HEK293 (cell line): ENCODE data around the gene FES.

Experiments used
- KLF7 ChIP-seq: fragments of 450-650 bp; formaldehyde crosslinking; IDR thresholded peaks from 2 replicates; pipeline ENCODE4 v1.5.1; 2016; ENCODE audit warnings: missing biosample characterization, missing genetic modification characterization, borderline replicate concordance
- KLF8 ChIP-seq: fragments of 450-650 bp; formaldehyde crosslinking; IDR thresholded peaks from 2 replicates; pipeline ENCODE4 v1.5.1; 2016; ENCODE audit warnings: missing biosample characterization, missing genetic modification characterization
- TCF7L2 ChIP-seq: IDR thresholded peaks from 2 replicates; pipeline ENCODE4 v1.6.1; 2011; ENCODE audit warnings: low read depth, mild to moderate bottlenecking, inconsistent platforms, low read length, moderate library complexity, borderline replicate concordance
- TSHZ1 ChIP-seq: fragments of 450-650 bp; formaldehyde crosslinking; IDR thresholded peaks from 2 replicates; pipeline ENCODE4 v1.5.1; 2016; ENCODE audit warnings: missing biosample characterization, missing genetic modification characterization, borderline replicate concordance
- YY1 ChIP-seq: fragments of 450-650 bp; formaldehyde crosslinking; IDR thresholded peaks from 2 replicates; pipeline ENCODE4 v1.5.1; 2018; ENCODE audit warnings: missing biosample characterization, missing genetic modification characterization
- ZBTB44 ChIP-seq: fragments of 450-650 bp; IDR thresholded peaks from 2 replicates; pipeline ENCODE4 v1.5.1; 2018; ENCODE audit warnings: missing biosample characterization, mild to moderate bottlenecking, missing genetic modification characterization
- ZEB2 ChIP-seq: fragments of 450-650 bp; formaldehyde crosslinking; IDR thresholded peaks from 2 replicates; pipeline ENCODE4 v1.5.1; 2016; ENCODE audit warnings: missing biosample characterization, missing genetic modification characterization
- ZFP37 ChIP-seq: fragments of 450-650 bp; formaldehyde crosslinking; IDR thresholded peaks from 2 replicates; pipeline ENCODE4 v1.5.1; 2016; ENCODE audit warnings: missing biosample characterization, missing genetic modification characterization
- ZFP69B ChIP-seq: fragments of 450-650 bp; formaldehyde crosslinking; IDR thresholded peaks from 2 replicates; pipeline ENCODE4 v1.5.1; 2016; ENCODE audit warnings: missing biosample characterization, missing genetic modification characterization
- ZNF10 ChIP-seq: fragments of 450-650 bp; formaldehyde crosslinking; IDR thresholded peaks from 2 replicates; pipeline ENCODE4 v1.5.1; 2017; ENCODE audit warnings: missing biosample characterization, missing genetic modification characterization
- ZNF184 ChIP-seq: fragments of 450-650 bp; IDR thresholded peaks from 2 replicates; pipeline ENCODE4 v1.5.1; 2018; ENCODE audit warnings: missing biosample characterization, mild to moderate bottlenecking, missing genetic modification characterization
- ZNF19 ChIP-seq: fragments of 450-650 bp; formaldehyde crosslinking; IDR thresholded peaks from 2 replicates; pipeline ENCODE4; 2016; ENCODE audit warnings: missing biosample characterization, missing genetic modification characterization, low read depth
- ZNF221 ChIP-seq: fragments of 450-650 bp; formaldehyde crosslinking; IDR thresholded peaks from 2 replicates; pipeline ENCODE4 v1.5.1; 2017; ENCODE audit warnings: missing biosample characterization, missing genetic modification characterization, borderline replicate concordance
- ZNF266 ChIP-seq: fragments of 450-650 bp; formaldehyde crosslinking; IDR thresholded peaks from 2 replicates; pipeline ENCODE4 v1.5.1; 2016; ENCODE audit warnings: missing biosample characterization, missing genetic modification characterization, low read depth
- ZNF350 ChIP-seq: fragments of 450-650 bp; formaldehyde crosslinking; IDR thresholded peaks from 2 replicates; pipeline ENCODE4 v1.5.0; 2017; ENCODE audit warnings: missing biosample characterization, mild to moderate bottlenecking, missing genetic modification characterization
- ZNF561 ChIP-seq: fragments of 450-650 bp; IDR thresholded peaks from 2 replicates; pipeline ENCODE4 v1.5.1; 2018; ENCODE audit warnings: missing biosample characterization, missing genetic modification characterization, borderline replicate concordance
- ZNF623 ChIP-seq: fragments of 450-650 bp; formaldehyde crosslinking; IDR thresholded peaks from 2 replicates; pipeline ENCODE4 v1.5.1; 2016; ENCODE audit warnings: missing biosample characterization, missing genetic modification characterization
- ZNF626 ChIP-seq: fragments of 450-650 bp; sonication (Bioruptor Pico); formaldehyde crosslinking; IDR thresholded peaks from 2 replicates; pipeline ENCODE4 v1.5.1; 2018; ENCODE audit warnings: missing biosample characterization, missing genetic modification characterization, inconsistent platforms
- ZNF670 ChIP-seq: fragments of 450-650 bp; formaldehyde crosslinking; IDR thresholded peaks from 2 replicates; pipeline ENCODE4 v1.5.1; 2016; ENCODE audit warnings: missing biosample characterization, missing genetic modification characterization, low read depth
- ZNF707 ChIP-seq: fragments of 450-650 bp; formaldehyde crosslinking; IDR thresholded peaks from 2 replicates; pipeline ENCODE4 v1.5.1; 2016; ENCODE audit warnings: missing biosample characterization, missing genetic modification characterization
- ZNF76 ChIP-seq: fragments of 450-650 bp; formaldehyde crosslinking; IDR thresholded peaks from 2 replicates; pipeline ENCODE4; 2016; ENCODE audit warnings: low read depth, missing biosample characterization, missing genetic modification characterization, borderline replicate concordance
- ZNF792 ChIP-seq: fragments of 450-650 bp; formaldehyde crosslinking; IDR thresholded peaks from 2 replicates; pipeline ENCODE4 v1.5.1; 2016; ENCODE audit warnings: missing biosample characterization, missing genetic modification characterization
- ZNF843 ChIP-seq: fragments of 450-650 bp; formaldehyde crosslinking; IDR thresholded peaks from 2 replicates; pipeline ENCODE4 v1.5.1; 2016; ENCODE audit warnings: missing biosample characterization, missing genetic modification characterization
- TF ChIP-seq, protein P1 (sequence below): fragments of 450-650 bp; formaldehyde crosslinking; IDR thresholded peaks from 2 replicates; pipeline ENCODE4 v1.5.1; 2016; ENCODE audit warnings: missing biosample characterization, missing genetic modification characterization
- TF ChIP-seq, protein P2 (sequence below): fragments of 450-650 bp; formaldehyde crosslinking; IDR thresholded peaks from 2 replicates; pipeline ENCODE4 v1.5.1; 2016; ENCODE audit warnings: missing biosample characterization, missing genetic modification characterization
- TF ChIP-seq, protein P3 (sequence below): fragments of 450-650 bp; formaldehyde crosslinking; IDR thresholded peaks from 2 replicates; pipeline ENCODE4 v1.5.1; 2017; ENCODE audit warnings: missing biosample characterization, missing genetic modification characterization

Gene FES

GRCh38 chr15:90931828-90932659 is 47.7 kb downstream of the FES start, which contains the start of gene HDDC3 (continued):
- TF ChIP-seq TSHZ1 (tag by site-specific recombination) (no peak; the same call in 1 of the 2 replicates), ZFP69B (tag by site-specific recombination) (peak; percentile 68; the same call in 1 of the 2 replicates), ZNF707 (tag by site-specific recombination) (no peak), ZBTB44 (tag by site-specific recombination) (peak; percentile 38; the same call in 1 of the 2 replicates), ZNF350 (tag by site-specific recombination) (no peak), YY1 (0 out of 2 replicates have a peak, but pooled peaks have one; percentile 53), ZNF221 (tag by site-specific recombination) (no peak), ZFP37 (tag by site-specific recombination) (peak; percentile 87), KLF8 (tag by site-specific recombination) (peak; percentile 86), KLF7 (tag by site-specific recombination) (no peak), ZNF843 (tag by site-specific recombination) (no peak; the same call in 1 of the 2 replicates), ZNF626 (tag by site-specific recombination) (no peak; the same call in 1 of the 2 replicates), ZEB2 (tag by site-specific recombination) (peak; percentile 87), ZNF266 (tag by site-specific recombination) (no peak), ZNF792 (no peak), ZNF10 (tag by site-specific recombination) (peak; percentile 76), ZNF76 (tag by site-specific recombination) (peak; percentile 51; the same call in 1 of the 2 replicates), ZNF19 (no peak), ZNF670 (no peak), ZNF184 (tag by site-specific recombination) (no peak), TCF7L2 (no peak), ZNF623 (tag by site-specific recombination) (no peak), ZNF561 (tag by site-specific recombination) (peak; percentile 94)
- TF ChIP-seq, protein P1, sequence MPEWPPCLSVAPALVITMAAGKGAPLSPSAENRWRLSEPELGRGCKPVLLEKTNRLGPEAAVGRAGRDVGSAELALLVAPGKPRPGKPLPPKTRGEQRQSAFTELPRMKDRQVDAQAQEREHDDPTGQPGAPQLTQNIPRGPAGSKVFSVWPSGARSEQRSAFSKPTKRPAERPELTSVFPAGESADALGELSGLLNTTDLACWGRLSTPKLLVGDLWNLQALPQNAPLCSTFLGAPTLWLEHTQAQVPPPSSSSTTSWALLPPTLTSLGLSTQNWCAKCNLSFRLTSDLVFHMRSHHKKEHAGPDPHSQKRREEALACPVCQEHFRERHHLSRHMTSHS (tag by site-specific recombination), result no peak
- TF ChIP-seq, protein P2, sequence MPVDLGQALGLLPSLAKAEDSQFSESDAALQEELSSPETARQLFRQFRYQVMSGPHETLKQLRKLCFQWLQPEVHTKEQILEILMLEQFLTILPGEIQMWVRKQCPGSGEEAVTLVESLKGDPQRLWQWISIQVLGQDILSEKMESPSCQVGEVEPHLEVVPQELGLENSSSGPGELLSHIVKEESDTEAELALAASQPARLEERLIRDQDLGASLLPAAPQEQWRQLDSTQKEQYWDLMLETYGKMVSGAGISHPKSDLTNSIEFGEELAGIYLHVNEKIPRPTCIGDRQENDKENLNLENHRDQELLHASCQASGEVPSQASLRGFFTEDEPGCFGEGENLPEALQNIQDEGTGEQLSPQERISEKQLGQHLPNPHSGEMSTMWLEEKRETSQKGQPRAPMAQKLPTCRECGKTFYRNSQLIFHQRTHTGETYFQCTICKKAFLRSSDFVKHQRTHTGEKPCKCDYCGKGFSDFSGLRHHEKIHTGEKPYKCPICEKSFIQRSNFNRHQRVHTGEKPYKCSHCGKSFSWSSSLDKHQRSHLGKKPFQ (tag by site-specific recombination), result peak; percentile 45
- TF ChIP-seq, protein P3, sequence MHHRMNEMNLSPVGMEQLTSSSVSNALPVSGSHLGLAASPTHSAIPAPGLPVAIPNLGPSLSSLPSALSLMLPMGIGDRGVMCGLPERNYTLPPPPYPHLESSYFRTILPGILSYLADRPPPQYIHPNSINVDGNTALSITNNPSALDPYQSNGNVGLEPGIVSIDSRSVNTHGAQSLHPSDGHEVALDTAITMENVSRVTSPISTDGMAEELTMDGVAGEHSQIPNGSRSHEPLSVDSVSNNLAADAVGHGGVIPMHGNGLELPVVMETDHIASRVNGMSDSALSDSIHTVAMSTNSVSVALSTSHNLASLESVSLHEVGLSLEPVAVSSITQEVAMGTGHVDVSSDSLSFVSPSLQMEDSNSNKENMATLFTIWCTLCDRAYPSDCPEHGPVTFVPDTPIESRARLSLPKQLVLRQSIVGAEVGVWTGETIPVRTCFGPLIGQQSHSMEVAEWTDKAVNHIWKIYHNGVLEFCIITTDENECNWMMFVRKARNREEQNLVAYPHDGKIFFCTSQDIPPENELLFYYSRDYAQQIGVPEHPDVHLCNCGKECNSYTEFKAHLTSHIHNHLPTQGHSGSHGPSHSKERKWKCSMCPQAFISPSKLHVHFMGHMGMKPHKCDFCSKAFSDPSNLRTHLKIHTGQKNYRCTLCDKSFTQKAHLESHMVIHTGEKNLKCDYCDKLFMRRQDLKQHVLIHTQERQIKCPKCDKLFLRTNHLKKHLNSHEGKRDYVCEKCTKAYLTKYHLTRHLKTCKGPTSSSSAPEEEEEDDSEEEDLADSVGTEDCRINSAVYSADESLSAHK (tag by site-specific recombination), result no peak
